GM21786 (cell line): Measurements from ENCODE around the gene RBM15.

Source experiments
- ATAC-seq: cut with Tn5 transposase; IDR thresholded peaks from one replicate; pipeline ENCODE4 v1.9.1; 2021; ENCODE audit not compliant: unreplicated experiment

Gene RBM15

DNA sequence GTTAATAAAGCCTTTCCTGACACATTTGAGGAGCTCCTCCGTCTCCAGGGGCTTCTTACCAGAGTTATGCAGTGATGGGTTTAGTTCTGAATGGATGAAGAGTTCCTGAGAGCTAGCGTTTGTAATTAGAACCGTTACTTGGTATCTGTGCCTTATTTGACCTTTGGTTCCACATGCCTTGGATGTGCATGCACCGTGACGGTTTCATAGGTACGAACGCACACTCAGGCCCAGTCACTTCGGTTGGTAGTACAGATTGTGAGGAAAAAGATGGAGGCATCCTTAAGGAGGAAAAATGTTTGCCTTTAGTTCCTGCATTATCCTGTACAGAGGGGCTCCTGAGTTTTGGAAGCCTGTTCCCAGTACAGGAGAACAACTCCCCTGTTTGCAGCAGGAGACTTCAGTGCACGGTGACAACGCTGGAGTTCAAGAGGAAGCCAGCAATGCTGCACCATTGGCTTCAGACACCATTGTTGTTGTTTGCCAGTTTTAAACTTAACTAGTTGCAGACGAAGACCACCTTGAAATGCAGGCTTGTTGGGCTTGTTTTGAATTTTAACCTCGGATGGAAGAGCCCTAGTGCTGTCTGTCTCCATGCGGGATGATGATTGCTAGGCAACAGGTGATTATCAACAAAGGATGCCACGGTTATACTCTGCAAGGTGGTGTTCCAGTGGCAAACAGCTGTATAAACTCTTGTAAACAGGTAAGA, 8.2 kb downstream of the RBM15 start:
- no peak for ATAC-seq

DNA sequence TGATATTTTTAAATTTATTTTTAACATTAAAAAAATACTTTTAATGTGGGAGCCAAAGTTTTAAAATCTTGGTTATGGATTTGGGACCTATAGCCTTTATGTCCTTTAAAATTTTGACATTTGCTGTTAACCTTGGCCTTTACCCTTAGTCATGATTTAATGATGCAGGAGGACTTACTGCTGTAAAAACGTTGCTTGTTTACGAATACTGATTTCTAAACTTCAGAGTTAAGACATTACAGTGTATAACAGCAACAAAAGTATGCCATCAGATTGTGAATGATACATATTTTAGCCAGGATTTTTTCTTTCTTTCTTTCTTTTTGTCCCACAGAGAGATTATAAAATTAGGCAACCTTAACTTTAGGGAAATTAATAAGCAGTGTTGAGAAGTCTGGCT, 8.9 kb downstream of the RBM15 start:
- ATAC-seq, result no peak

DNA sequence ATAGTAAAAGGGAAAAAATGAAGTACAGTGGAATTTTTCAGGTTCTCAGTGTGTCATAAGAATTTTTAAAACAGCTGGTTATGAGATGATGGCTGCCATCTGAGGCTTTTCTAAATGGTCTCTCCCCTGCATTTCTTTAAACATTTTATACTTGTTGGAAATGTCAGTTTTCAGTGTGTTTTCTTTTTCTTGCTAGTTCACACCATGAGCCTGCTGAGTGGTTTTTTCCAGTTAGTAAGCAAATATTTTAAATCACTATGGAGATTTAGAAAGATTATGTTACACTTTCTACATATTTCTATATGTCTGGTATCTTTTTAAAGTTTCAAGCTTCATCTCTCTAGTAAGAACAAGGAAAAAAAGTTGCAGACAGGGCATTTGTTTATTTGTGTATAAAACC, 9.6 kb downstream of the RBM15 start:
- no peak for ATAC-seq

DNA sequence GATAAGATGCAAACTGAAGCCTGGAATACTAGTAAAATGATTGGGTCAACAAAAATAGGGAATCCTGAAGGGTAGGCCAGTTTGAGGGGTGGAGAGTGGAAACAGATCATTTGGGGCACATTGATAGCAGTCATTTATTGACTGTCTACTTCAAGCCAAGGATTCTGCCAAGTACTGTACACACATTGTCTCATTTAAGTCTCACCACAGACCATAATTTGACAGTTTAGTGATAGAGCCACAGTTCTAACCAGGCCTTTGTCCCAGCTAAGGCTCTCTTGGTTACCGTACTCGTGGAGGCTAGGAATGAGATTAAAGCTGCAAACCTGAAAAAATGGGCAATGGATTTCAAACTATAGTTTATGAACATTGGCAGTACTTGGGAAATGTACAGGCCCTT, 11.2 kb downstream of the RBM15 start:
- no peak for ATAC-seq

DNA sequence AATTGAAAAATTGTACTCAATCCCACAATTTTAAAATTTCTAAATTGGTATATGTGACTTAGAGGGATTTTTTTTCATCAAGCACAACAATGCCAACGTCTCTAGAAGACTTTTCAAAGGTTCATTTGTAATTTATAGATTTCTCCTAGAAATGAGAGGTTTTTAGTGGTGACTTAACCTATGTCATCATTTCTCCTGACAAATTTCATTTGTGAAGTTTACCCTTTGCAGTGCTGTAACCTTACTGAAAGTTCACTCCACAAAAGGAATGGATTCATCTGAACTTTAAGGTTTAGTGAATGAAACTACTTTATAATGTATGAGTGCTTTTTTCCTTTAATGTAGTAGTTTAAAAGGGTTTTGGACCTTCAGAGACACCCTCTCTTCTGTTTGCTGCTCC, 16.1 kb downstream of the RBM15 start:
- ATAC-seq, result no peak

DNA sequence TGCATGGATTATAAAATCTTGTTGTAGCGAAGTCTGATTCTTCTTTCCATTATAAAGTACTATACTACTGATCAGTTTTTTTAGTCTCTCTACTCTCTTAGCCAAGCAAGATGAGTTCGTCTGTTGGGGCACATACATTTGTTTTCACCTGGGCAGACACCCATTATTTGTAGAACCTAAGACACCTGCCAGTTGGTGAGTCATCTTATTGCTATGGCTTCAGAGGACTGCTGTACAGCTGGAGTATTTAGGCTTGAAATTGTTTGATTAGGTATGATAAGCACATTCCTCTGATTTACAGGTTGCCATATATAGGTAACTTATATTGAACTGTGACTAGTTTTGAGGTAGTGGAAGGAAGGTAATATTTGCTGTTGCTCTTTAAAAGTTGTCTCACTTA, 17.2 kb downstream of the RBM15 start:
- no peak for ATAC-seq

DNA sequence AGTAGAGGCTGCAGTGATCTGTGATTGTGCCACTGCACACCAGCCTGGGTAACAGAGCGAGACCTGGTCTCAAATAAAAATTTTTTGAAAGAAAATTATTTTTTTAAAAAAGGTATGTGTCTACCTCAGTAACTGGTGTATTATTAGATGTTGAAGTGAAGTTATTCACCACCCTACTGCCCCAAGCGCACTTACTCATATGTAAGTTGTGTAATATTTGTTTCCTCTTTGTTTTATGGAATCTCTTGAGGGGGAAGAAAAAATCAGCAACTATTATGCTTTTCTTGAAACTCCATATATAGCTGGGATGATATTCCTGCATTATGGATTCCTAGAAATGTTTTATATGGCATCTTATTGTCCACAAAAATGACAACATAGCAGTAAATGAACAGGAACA, 21.3 kb downstream of the RBM15 start:
- ATAC-seq, result no peak

DNA sequence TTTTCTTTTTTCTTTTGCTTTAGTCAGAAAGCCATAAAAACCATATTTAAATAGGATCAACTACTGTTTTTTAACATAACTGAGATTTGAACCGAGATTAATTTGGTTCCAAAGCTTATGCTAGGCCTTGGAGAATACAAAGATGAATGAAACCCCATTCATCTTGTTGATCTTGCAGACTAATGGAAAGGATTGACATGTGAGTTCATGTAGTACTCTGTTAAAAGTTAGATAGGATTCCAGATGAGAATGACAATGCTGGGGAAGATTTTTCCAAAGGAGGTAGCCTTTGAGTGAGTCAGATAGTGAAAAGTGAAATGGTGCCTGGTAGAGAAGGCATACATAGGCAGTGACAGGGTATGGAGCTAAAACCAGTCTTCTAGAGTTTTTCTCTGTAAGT, 22.7 kb downstream of the RBM15 start:
- no peak for ATAC-seq

DNA sequence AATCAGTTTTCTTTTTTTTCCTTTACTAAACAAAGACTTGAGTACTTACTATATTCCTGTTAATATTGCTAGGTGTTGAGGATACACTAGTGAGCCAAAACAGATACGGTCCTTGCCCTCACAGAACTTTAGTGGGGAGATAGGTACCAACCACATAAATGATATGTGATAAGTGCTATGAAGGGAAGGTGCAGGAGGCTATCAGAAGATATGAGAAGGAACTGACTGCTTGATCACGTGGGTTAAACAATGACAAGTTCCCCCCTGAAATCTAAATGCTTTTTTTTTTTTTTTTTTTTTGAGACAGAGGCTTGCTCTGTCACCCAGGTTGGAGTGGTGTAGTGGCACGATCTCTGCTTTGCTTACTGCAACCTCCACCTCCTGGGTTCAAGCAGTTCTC, 25.0 kb downstream of the RBM15 start:
- no peak for ATAC-seq

DNA sequence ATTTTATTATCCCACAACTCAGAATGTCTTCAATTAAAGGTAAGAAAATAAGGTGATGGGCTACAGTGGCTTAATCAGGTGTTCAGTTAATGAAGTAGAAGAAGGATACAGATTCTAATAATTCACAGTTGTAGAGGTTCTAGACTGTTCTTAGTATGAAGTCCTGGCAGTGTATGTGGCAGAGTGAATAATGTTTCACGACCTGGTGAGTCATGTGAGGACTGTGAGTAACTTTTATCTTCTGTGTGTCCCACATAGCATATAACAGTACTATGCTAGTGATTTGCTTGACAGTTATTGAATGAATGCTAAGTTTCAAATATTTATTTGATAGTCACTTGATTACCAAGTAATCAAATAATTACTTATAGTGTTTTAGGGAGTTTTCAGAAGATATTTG, 31.6 kb downstream of the RBM15 start:
- ATAC-seq, result no peak

DNA sequence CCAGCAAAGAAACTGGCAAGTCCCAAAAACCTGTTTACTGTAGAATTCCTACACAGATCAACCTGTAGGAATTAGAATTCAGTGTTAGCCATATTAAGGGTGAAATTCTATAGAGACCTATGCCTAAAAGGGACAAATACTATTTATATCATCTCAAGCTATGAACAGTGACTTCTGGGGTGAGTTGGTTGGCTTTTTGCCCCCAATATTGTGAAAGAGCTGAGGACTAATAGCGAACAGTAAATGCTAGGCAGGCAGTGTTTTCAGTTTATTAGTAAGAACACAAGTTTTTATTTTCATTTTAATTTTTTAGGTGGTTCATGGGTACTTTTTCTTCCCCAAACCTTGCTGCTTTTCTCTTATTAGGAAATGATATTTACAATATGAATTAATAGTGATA, 36.3 kb downstream of the RBM15 start:
- ATAC-seq, result no peak

DNA sequence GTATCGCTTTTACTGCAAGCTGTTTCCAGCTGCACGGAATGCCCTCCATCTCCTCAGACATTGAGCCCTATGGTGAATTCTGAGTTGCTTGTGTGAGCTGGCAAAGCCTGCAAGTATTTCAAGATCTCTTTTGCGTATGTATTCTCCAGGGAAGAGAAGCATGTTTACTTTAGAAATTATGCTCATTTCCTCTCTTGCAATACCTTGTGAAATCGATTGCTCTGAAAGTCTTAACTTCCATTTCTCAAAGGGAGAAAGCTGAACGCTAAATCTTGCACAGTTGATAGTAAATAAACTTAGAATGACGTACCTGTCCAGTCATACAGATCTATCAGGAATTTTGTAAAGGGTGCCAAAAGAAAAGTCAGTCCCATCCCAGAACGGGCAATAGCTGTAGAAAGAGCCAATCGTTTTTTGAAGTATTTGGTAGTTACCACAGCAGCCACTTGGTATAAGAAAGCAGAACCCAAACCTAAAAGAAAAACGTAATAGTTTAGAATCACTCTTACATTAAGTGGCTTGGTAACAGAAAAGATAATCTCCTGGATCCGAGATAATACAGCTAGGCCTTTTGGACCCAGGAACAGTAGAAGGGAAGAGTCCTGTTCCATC, 41.6 kb downstream of the RBM15 start:
- no peak for ATAC-seq

DNA sequence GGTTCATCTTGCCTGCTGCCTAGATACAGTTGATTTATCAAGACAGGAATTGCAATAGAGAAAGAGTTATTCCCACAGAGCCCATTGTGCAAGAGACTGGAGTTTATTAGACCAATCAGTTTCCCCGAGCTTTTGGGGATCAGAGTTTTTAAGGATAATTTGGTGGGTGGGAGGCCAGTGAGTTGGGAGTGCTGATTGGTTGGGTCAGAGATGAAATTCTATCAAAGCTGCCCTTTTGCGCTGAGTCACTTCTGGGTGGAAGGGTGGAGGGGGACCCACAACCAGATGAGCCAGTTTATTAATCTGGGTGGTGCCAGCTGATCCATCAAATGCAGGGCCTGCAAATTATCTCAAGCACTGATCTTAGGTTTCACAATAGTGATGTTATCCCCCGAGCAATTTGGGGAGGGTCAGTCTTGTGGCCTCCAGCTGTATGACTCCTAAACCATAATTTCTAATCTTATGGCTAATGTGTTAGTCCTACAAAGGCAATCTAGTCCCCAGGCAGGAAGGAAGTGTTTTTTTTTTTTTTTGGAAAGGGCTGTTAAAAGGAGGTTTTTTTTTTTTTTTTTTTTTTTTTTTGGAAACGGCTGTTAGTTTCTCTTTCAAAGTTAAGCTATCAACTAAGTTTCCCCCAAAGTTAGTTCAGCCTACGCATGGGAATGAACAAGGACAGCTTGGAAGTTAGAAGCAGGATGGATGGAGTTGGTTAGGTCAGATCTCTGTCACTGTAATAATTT, 44.2 kb downstream of the RBM15 start:
- no peak for ATAC-seq

DNA sequence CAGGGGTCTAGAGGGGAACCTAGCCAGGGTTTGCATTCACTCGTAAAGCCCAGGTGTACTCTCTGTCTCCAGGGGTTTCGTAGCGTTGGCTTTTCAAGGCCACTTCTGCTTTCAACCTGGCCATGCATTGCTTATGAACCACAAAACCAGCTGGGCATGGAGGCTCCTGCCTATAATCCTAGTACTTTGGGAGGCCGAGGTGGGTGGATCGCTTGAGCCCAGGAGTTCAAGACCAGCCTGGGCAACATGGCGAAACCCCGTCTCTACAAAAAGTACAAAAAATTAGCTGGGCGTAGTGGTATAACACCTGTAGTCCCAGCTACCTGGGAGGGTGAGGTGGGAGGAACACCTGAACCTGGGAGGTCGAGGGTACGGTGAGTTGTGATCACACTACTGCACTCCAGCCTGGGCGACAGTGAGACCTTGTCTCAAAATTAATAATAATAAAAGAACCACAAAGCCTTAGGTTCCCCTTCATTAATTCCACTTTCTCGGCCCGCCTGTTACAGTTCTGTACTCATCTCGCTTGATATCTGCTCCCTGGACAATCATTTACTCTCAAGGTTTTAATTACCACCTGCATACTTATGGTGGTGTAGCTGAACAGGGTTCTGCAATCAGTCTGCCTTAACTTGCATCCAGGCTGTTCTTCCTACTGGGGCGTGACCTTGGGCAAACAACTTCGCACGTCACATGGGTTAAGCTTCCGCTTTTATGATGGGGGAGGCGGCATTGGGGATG, 45.6 kb downstream of the RBM15 start:
- peak; percentile 74 for ATAC-seq

DNA sequence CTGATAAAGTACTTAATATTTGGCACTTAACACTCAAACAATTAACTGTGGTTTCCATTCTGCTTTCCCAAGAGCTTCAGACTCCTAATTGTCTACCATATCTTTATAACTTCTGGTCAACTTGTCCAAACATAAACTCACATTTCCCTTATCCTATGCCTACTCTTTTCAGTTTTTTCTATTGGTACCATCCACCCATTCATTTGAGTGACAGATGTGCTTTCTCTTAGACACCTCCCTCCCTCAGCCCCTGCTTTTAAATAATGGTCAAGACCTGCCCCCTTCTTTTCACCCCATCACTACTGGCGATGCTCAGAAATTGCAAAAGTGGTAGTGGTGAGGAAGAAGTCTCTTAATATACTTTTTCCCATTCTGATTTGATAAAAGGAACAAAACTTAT, 46.2 kb downstream of the RBM15 start:
- ATAC-seq, result no peak

DNA sequence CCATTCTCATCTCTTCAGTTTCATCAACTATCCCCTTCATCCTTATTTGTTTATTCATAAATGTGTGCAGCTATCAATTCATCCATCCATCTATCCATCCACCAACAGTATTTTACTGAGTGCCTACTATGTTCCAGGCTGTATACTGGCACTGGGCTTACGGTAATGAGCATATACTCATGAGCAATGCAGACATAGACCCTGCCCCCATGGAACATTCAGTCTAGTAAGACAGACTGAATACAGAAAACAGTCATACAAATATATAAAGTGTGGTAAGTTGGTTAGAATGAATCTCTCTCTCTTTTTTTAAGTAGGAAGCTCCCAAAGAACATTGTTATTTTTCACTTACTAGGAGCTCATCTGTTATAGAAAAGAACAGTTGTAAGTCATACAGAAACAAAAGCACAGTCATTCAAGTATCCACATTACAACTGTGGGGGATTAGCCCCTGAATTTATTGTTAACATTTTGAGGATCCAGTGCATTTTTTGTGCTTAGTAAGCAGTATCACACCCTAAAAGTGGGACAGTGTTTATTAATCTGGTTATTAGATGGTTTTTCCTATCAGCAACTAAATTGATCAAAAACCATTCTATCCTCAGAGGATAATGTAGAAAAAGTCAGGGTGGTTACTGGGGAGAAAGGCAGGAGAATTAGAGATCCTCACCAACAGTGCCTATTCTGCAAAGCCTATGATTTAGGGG, 48.0 kb downstream of the RBM15 start:
- no peak for ATAC-seq

DNA sequence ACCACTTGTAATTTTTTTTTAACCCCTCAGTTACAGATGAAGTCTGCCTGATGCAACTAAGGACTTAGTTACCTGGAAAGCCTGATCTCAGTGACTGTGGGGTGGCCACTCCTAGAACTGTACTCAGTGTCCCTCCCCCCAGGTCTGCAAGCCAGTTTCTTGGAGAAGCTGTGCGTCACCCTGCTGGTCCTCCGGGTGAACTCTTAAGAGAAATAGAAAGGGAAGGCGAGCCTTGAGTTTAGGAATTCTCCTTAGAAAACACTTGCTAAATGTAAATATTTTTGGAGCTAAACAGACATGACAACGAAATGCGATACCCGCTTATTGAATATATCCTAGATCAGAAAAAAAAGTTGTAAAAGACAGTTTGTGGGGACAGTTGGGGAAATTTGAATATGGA, 50.9 kb downstream of the RBM15 start:
- no peak for ATAC-seq

DNA sequence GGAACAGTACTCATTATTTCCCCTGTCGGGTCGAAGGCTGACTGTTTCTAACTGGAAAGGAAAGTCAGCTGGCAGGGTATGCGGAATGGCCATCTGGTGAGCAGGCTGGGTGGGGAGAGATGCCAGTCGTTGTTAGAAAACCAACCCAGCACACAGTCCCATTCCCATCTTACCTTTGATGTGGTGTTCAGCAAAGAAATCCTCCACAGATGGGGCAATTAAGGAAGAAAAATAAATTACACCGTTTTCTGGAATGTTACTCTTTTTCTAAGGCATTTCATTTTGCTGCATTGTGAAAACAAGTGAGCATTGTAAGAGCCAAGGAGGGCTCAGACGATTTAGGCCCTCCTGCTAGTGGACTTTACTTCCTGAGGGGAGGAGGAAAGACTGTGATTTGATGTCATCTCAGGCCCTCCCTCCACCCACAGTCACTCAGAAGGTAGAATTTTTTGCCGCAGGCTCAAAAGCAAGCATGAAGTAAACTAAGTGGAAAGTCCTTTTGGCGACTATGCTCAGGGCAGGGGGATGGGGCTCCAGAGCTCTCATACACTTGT, 51.6 kb downstream of the RBM15 start, which contains the start of gene SLC16A4:
Gene SLC16A4, minus strand, starts transcription at position 335 of the 554 bp plus-strand sequence. CDS start 1,703 bp downstream, outside the sequence.
- no peak for ATAC-seq

DNA sequence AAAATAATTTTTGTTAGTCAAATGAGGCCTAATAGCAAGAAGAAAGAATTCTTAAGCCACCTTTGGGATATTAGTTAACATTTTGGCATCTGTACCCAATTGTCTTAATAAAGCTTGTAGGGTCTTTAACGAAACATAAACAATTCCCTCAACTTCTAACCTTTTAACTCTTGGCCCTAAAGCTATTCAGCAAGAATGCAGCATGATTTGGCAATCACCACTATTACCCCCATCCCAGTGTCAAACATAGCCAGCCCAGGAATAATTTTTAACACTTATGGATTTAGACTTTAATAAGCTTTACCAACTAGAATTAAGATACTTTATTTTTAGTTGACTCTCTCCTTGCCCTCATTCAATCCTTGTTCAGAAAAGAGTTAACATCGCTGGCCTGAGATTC, 54.1 kb downstream of the RBM15 start:
- ATAC-seq, result no peak

DNA sequence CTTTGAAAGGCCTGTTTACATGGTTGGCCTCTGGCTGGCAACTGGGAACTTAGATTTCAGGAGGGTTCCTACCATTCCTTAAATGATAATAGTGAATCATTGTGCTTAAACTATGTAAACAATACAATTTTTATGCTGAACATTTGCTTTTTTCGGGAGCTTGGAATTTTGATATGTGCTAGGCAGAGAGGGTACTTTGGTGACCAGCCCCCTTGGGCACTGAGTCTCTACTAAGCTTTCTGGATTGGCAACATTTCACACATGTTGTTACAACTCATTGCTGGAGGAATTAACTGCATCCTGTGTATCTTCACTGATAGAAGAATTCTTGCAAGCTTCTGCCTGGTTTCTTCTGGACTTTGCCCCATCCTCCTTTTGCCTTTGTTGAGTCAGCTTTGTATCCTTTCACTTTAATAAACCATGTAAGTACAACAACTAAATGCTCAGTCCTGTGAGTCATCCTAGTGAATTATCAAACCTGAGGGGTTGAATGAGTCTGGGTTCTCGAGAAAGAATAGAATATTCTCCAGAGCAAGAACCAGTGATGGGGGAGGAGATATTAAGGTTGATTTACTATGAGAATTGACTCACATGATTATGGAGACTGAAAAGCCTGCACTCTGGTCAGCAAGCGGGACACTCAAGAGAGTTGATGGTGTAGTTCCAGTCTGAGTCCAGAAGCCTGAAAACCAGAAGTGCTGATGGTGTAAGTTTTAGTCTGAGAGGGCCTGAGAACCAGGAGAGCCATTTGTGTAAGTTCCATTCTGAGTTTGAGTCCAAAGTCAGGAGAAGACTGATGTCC, 54.7 kb downstream of the RBM15 start:
- ATAC-seq, result no peak
